K562 (cell line): Measurements from ENCODE around the gene FFAR4. TPM values are rescaled to one million over a fixed set of nuclear protein-coding genes. Genes with fewer than 3 reads are reported as not detected.

ENCODE experiments used
- ATAC-seq: fragments of 200-7000 bp; cut with Tn5 transposase; 3 replicates; pipeline ENCODE4 v1.9.1; 2020; ENCODE audit warnings: moderate library complexity
- BruUV-seq: library from RNA; stranded (reverse); fragments of 400-500 nt; replicated peaks from 2 replicates; lab custom pipeline; 2021; lab: Mats Ljungman, UMichigan
- CTCF ChIA-PET: fragments of 300-600 bp; formaldehyde crosslinking; extraction: SDS; loops from one replicate; lab custom pipeline; 2021; ENCODE audit warnings: low intra/inter-chr PET ratio; lab: Yijun Ruan, JAX
- POLR2A ChIA-PET: fragments of 300-600, 350-650 bp; sonication (Branson Sonifier 250); formaldehyde crosslinking; extraction: SDS; loops from one replicate; lab custom pipeline; 2021; ENCODE audit warnings: antibody characterized with exemption, inconsistent platforms; lab: Yijun Ruan, JAX
- DNase-seq, 4 experiments: peaks; one replicate each; pipeline versions ENCODE4 v3.0.0 to v3.0.0-alpha.2; 2011 to 2018; ENCODE audit warnings: low spot score in 3 of 4, mixed read lengths in 3 of 4; ENCODE audit errors: extremely low read depth in 1 of 4
- FAIRE-seq: peaks from 2 replicates; lab custom pipeline; 2011; peaks lifted over from hg19 to GRCh38; lab: Jason Lieb, UNC
- H2AFZ ChIP-seq: 2 replicates; pipeline ENCODE4 v1.6.0; 2011; ENCODE audit warnings: low read depth, low read length, control low read depth, inconsistent platforms
- H3K27ac ChIP-seq: fragments of 200-600 bp; 3 replicates; pipeline ENCODE4 v1.8.0; 2011; ENCODE audit warnings: low read depth, mild to moderate bottlenecking, control low read depth, inconsistent platforms, low read length, moderate library complexity, mixed read lengths; ENCODE audit errors: extremely low read depth
- H3K27me3 ChIP-seq, 2 experiments: fragments of 300-600 bp in 1 of 2; 2 replicates in 1 of 2; 3 replicates in 1 of 2; pipeline versions ENCODE4 v1.6.0 to v1.8.0; 2011; ENCODE audit warnings: inconsistent platforms in 2 of 2, low read length in 2 of 2, mild to moderate bottlenecking in 1 of 2, mixed read lengths in 1 of 2, moderate library complexity in 1 of 2; ENCODE audit not compliant: control insufficient read depth in 2 of 2, insufficient read depth in 2 of 2
- H3K36me3 ChIP-seq: fragments of 300-600 bp; 3 replicates; pipeline ENCODE4 v1.8.0; 2011; ENCODE audit warnings: mild to moderate bottlenecking, low read length, inconsistent platforms; ENCODE audit not compliant: control insufficient read depth, insufficient read depth
- H3K4me1 ChIP-seq, 2 experiments: fragments of 200-600 bp in 1 of 2; replicated peaks in 1 of 2; 2 replicates in 1 of 2; 3 replicates in 1 of 2; pipeline versions ENCODE4 v1.5.1 to v1.8.0; 2011; ENCODE audit warnings: inconsistent platforms in 2 of 2, low read length in 2 of 2, mild to moderate bottlenecking in 1 of 2, mixed read lengths in 1 of 2, moderate library complexity in 1 of 2; ENCODE audit not compliant: control insufficient read depth in 2 of 2, insufficient read depth in 2 of 2
- H3K4me2 ChIP-seq: 2 replicates; pipeline ENCODE4 v1.6.1; 2011; ENCODE audit warnings: low read length, control low read depth, inconsistent platforms, mixed read lengths; ENCODE audit not compliant: insufficient read depth
- H3K4me3 ChIP-seq: fragments of 200-600 bp; sonication (generic), shearing (Covaris generic); 2 replicates; pipeline ENCODE4 v1.5.1; 2016; ENCODE audit warnings: control low read depth, inconsistent platforms
- H3K79me2 ChIP-seq: fragments of 200-600 bp; 3 replicates; pipeline ENCODE4 v1.8.0; 2011; ENCODE audit warnings: low read length, inconsistent platforms; ENCODE audit not compliant: control insufficient read depth, insufficient read depth
- H3K9ac ChIP-seq, 2 experiments: 2 replicates each; pipeline versions ENCODE4 v1.6.0 to v1.6.1; 2011; ENCODE audit warnings: low read depth in 2 of 2, low read length in 2 of 2, control low read depth in 1 of 2, inconsistent platforms in 1 of 2, mild to moderate bottlenecking in 1 of 2, mixed read lengths in 1 of 2; ENCODE audit not compliant: insufficient read depth in 1 of 2
- H3K9me1 ChIP-seq: one replicate; pipeline ENCODE4 v1.6.0; 2011; ENCODE audit warnings: inconsistent platforms, mild to moderate bottlenecking, low read length, moderate library complexity; ENCODE audit not compliant: control insufficient read depth, insufficient read depth
- H3K9me3 ChIP-seq: replicated peaks from 2 replicates; pipeline ENCODE4 v1.5.1; 2011; ENCODE audit warnings: low read depth, low read length, inconsistent platforms; ENCODE audit not compliant: control insufficient read depth, insufficient read depth
- H4K20me1 ChIP-seq: replicated peaks from 2 replicates; pipeline ENCODE4 v1.6.1; 2011; ENCODE audit warnings: low read length, inconsistent platforms, mixed read lengths; ENCODE audit not compliant: control insufficient read depth, insufficient read depth
- CHD1 ChIP-seq: fragments of 200-600 bp; sonication (generic); IDR thresholded peaks from one replicate; pipeline ENCODE4 v1.6.1; 2012; ENCODE audit warnings: mild to moderate bottlenecking, moderate library complexity, low read length, inconsistent platforms
- JUN ChIP-seq, 2 experiments: sonication (generic) in 1 of 2; formaldehyde crosslinking in 1 of 2; IDR thresholded peaks; 2 replicates each; pipeline versions ENCODE4 v1.6.1 to v1.8.0; 2012 to 2022; ENCODE audit warnings: borderline replicate concordance in 2 of 2, mild to moderate bottlenecking in 2 of 2, improper control_type of control experiment in 1 of 2, low read depth in 1 of 2, low read length in 1 of 2, missing genetic modification reagents in 1 of 2
- PHB2 ChIP-seq: fragments of 450-650 bp; IDR thresholded peaks from 2 replicates; pipeline ENCODE4 v1.6.1; 2017; ENCODE audit warnings: low read depth
- POLR2AphosphoS5 ChIP-seq: IDR thresholded peaks from 2 replicates; pipeline ENCODE4 v1.6.1; 2011; ENCODE audit warnings: mild to moderate bottlenecking, low read depth, low read length, moderate library complexity; ENCODE audit not compliant: control insufficient read depth, insufficient read depth
- TRIM28 ChIP-seq: fragments of 450-650 bp; IDR thresholded peaks from 2 replicates; pipeline ENCODE4 v1.6.1; 2017
- ZNF175 ChIP-seq: fragments of 200-800 bp; sonication (Bioruptor generic); IDR thresholded peaks from 2 replicates; pipeline ENCODE4 v1.6.1; 2016; ENCODE audit warnings: low read depth, mild to moderate bottlenecking, missing genetic modification characterization, missing compliant biosample characterization
- ZNF217 ChIP-seq: sonication (generic); formaldehyde crosslinking; IDR thresholded peaks from 2 replicates; pipeline ENCODE4 v1.8.0; 2022; ENCODE audit warnings: mild to moderate bottlenecking, missing genetic modification reagents
- ZNF274 ChIP-seq: IDR thresholded peaks from 2 replicates; pipeline ENCODE4 v1.6.1; 2011; ENCODE audit warnings: low read depth, mild to moderate bottlenecking, low read length, moderate library complexity, borderline replicate concordance
- ZNF766 ChIP-seq: fragments of 200-800 bp; sonication (Bioruptor generic); conservative IDR thresholded peaks from 2 replicates; pipeline ENCODE4 v1.6.1; 2016; ENCODE audit warnings: missing genetic modification characterization, missing compliant biosample characterization
- ZZZ3 ChIP-seq: fragments of 450-650 bp; IDR thresholded peaks from 2 replicates; pipeline ENCODE4 v1.6.1; 2016; ENCODE audit warnings: antibody characterized with exemption, mild to moderate bottlenecking, moderate library complexity
- WGBS: fragments of 100-300 bp; shearing (Covaris generic); methylation state at CpG from one replicate; pipeline ENCODE4 v1.1.6; 2016; ENCODE audit warnings: low coverage, mixed read lengths; ENCODE audit not compliant: insufficient coverage; ENCODE audit errors: missing lambda C conversion rate; 5-methylcytosine and 5-hydroxymethylcytosine counted together
- in situ Hi-C: fragments of 300-500 bp; cut with MboI; formaldehyde crosslinking; loops from 4 replicates; pipeline ENCODE4 v1.15.0; 2018; ENCODE audit warnings: inconsistent platforms, mixed read lengths
- intact Hi-C: fragments of 100-400 bp; cut with micrococcal nuclease; formaldehyde crosslinking; loops from 2 replicates; pipeline ENCODE4 v1.14.2; 2022
- polyA plus RNA-seq, 8 experiments: library from polyadenylated mRNA; depleted of rRNA in 4 of 8; stranded (reverse) in 5 of 8; unstranded in 3 of 8; fragments of >200 nt; fragmentation: Nextera tagmentation in 2 of 8; fragmentation: Illumina TruSeq in 1 of 8; extraction: Ambion mirVana in 2 of 8; extraction: Trizol in 1 of 8; gene quantifications; 2 replicates each; pipeline versions ENCODE4 v1.2.1 to v1.2.3, GENCODE V29; 2011 to 2014; ENCODE audit warnings: inconsistent platforms in 1 of 8, missing spikeins in 1 of 8
- total RNA-seq, 7 experiments: library from RNA; depleted of rRNA in 6 of 7; stranded (reverse); fragments of >200 nt in 6 of 7; fragmentation: Illumina TruSeq in 2 of 7; extraction: Trizol in 2 of 7; gene quantifications; 2 replicates each; pipeline versions ENCODE4 v1.2.1 to v1.2.3, GENCODE V29; 2011 to 2021; ENCODE audit warnings: low replicate concordance in 1 of 7
- TF ChIP-seq, protein P1 (sequence below): sonication (generic); formaldehyde crosslinking; IDR thresholded peaks from 2 replicates; pipeline ENCODE4 v1.8.0; 2023; ENCODE audit warnings: mild to moderate bottlenecking, missing genetic modification reagents
- TF ChIP-seq, protein P2 (sequence below): fragments of 200-800 bp; sonication (Bioruptor generic); IDR thresholded peaks from 2 replicates; pipeline ENCODE4 v1.6.1; 2016; ENCODE audit warnings: missing genetic modification characterization, missing compliant biosample characterization
- TF ChIP-seq, protein P3 (sequence below): fragments of 250-450 bp; sonication (Bioruptor Pico); IDR thresholded peaks from 2 replicates; pipeline ENCODE4 v1.8.0; 2021; ENCODE audit warnings: borderline replicate concordance, mild to moderate bottlenecking, moderate library complexity; ENCODE audit not compliant: poor library complexity, severe bottlenecking

The FFAR4 gene
- total and polyA plus RNA-seq, 9 of the 15 experiments (the other 6 are each of a cell fraction or from before 2014, with no cell fraction given): not detected

DNA sequence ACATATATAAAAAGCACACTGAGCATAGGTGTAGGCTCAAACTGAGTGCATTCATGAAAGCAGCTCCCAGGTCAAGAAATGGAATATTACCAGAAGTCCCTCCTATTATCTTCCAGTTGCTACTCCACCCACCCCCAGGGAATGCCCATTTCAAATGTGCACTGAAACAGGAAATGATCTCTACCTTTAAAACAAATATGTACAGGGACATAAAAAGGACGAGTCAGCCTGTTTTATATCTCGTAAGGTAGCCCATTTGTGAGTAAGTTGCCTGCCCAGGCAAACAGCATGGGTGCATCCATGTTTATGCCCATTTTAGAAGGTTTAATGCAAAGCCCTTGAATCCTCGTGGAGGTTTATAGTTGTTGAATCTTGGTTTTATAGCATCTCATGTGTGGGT lies 10.4 kb downstream of the FFAR4 start:
- H3K9ac ChIP-seq: no peak overlapping the region
- 0% methylated on average over 3 of the region's 3 CpGs for WGBS
- no peak for FAIRE-seq
- POLR2A ChIA-PET: no interaction called here
- H3K27me3 ChIP-seq: peaks cover 2 to 31% of the 10 kb centered on the region in 2 experiments; a peak in 3 of 5 replicates
- no peaks in the 10 kb centered on the region for H3K79me2 ChIP-seq
- no peak overlapping the region for H3K4me3 ChIP-seq
- no peak overlapping the region for H3K4me2 ChIP-seq
- no peaks in the 10 kb centered on the region for H3K4me1 ChIP-seq
- no peak for DNase-seq
- no peak overlapping the region for H2AFZ ChIP-seq
- BruUV-seq: no TSS peak
- no peaks in the 10 kb centered on the region for H3K9me1 ChIP-seq
- no peaks in the 10 kb centered on the region for H4K20me1 ChIP-seq
- no peaks in the 10 kb centered on the region for H3K9me3 ChIP-seq
- CTCF ChIA-PET: no interaction called here
- no peaks in the 10 kb centered on the region for H3K36me3 ChIP-seq
- H3K27ac ChIP-seq: no peak overlapping the region
- in situ Hi-C loops: no loop called here
- ATAC-seq: no peak
- TF ChIP-seq, protein P1, sequence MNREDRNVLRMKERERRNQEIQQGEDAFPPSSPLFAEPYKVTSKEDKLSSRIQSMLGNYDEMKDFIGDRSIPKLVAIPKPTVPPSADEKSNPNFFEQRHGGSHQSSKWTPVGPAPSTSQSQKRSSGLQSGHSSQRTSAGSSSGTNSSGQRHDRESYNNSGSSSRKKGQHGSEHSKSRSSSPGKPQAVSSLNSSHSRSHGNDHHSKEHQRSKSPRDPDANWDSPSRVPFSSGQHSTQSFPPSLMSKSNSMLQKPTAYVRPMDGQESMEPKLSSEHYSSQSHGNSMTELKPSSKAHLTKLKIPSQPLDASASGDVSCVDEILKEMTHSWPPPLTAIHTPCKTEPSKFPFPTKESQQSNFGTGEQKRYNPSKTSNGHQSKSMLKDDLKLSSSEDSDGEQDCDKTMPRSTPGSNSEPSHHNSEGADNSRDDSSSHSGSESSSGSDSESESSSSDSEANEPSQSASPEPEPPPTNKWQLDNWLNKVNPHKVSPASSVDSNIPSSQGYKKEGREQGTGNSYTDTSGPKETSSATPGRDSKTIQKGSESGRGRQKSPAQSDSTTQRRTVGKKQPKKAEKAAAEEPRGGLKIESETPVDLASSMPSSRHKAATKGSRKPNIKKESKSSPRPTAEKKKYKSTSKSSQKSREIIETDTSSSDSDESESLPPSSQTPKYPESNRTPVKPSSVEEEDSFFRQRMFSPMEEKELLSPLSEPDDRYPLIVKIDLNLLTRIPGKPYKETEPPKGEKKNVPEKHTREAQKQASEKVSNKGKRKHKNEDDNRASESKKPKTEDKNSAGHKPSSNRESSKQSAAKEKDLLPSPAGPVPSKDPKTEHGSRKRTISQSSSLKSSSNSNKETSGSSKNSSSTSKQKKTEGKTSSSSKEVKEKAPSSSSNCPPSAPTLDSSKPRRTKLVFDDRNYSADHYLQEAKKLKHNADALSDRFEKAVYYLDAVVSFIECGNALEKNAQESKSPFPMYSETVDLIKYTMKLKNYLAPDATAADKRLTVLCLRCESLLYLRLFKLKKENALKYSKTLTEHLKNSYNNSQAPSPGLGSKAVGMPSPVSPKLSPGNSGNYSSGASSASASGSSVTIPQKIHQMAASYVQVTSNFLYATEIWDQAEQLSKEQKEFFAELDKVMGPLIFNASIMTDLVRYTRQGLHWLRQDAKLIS (CRISPR knock-in tag): no peak
- TF ChIP-seq PHB2 (no peak), ZNF217 (CRISPR knock-in tag) (no peak), ZNF274 (no peak), JUN (IDR thresholded peaks at IDR 0.05; ENCODE audit: borderline replicate concordance, low read depth, low read length) (no peak), JUN (CRISPR knock-in tag; IDR thresholded peaks at IDR 0.05; ENCODE audit: borderline replicate concordance) (no peak), ZZZ3 (no peak), ZNF175 (no peak), POLR2AphosphoS5 (no peak), ZNF766 (CRISPR knock-in tag) (no peak), CHD1 (no peak), TRIM28 (no peak)
- TF ChIP-seq, protein P2, sequence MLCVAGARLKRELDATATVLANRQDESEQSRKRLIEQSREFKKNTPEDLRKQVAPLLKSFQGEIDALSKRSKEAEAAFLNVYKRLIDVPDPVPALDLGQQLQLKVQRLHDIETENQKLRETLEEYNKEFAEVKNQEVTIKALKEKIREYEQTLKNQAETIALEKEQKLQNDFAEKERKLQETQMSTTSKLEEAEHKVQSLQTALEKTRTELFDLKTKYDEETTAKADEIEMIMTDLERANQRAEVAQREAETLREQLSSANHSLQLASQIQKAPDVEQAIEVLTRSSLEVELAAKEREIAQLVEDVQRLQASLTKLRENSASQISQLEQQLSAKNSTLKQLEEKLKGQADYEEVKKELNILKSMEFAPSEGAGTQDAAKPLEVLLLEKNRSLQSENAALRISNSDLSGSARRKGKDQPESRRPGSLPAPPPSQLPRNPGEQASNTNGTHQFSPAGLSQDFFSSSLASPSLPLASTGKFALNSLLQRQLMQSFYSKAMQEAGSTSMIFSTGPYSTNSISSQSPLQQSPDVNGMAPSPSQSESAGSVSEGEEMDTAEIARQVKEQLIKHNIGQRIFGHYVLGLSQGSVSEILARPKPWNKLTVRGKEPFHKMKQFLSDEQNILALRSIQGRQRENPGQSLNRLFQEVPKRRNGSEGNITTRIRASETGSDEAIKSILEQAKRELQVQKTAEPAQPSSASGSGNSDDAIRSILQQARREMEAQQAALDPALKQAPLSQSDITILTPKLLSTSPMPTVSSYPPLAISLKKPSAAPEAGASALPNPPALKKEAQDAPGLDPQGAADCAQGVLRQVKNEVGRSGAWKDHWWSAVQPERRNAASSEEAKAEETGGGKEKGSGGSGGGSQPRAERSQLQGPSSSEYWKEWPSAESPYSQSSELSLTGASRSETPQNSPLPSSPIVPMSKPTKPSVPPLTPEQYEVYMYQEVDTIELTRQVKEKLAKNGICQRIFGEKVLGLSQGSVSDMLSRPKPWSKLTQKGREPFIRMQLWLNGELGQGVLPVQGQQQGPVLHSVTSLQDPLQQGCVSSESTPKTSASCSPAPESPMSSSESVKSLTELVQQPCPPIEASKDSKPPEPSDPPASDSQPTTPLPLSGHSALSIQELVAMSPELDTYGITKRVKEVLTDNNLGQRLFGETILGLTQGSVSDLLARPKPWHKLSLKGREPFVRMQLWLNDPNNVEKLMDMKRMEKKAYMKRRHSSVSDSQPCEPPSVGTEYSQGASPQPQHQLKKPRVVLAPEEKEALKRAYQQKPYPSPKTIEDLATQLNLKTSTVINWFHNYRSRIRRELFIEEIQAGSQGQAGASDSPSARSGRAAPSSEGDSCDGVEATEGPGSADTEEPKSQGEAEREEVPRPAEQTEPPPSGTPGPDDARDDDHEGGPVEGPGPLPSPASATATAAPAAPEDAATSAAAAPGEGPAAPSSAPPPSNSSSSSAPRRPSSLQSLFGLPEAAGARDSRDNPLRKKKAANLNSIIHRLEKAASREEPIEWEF (CRISPR knock-in tag): no peak
- TF ChIP-seq, protein P3, sequence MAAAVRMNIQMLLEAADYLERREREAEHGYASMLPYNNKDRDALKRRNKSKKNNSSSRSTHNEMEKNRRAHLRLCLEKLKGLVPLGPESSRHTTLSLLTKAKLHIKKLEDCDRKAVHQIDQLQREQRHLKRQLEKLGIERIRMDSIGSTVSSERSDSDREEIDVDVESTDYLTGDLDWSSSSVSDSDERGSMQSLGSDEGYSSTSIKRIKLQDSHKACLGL (CRISPR knock-in tag): no peak
- intact Hi-C loops: no loop called here
